GM12878 (cell line): Measurements from ENCODE around the gene OTOP3. TPM values are rescaled to one million over a fixed set of nuclear protein-coding genes. Genes with fewer than 3 reads are reported as not detected.

ENCODE experiments used
- ATAC-seq: fragments of 200-7000 bp; cut with Tn5 transposase; 3 replicates; pipeline ENCODE4 v1.9.1; 2020; ENCODE audit warnings: mild to moderate bottlenecking, moderate library complexity
- BruUV-seq: library from RNA; stranded (reverse); fragments of 400-500 nt; replicated peaks from 2 replicates; lab custom pipeline; 2021; lab: Mats Ljungman, UMichigan
- CTCF ChIA-PET: fragments of 300-600 bp; sonication (Branson Sonifier 250); formaldehyde crosslinking; extraction: SDS; loops from one replicate; lab custom pipeline; 2021; ENCODE audit warnings: inconsistent platforms; lab: Yijun Ruan, JAX
- POLR2A ChIA-PET: fragments of 350-600 bp; formaldehyde crosslinking; extraction: SDS; loops from one replicate; lab custom pipeline; 2021; ENCODE audit warnings: inconsistent platforms; lab: Charles Lee
- RAD21 ChIA-PET: fragments of 300-600 bp; sonication (Branson Sonifier 250); formaldehyde crosslinking; loops from one replicate; lab custom pipeline; 2023; ENCODE audit warnings: antibody characterized with exemption; ENCODE audit not compliant: unreplicated experiment; lab: Charles Lee
- SMC1A ChIA-PET: fragments of 300-600 bp; sonication (Branson Sonifier 250); formaldehyde crosslinking; loops from one replicate; lab custom pipeline; 2023; ENCODE audit not compliant: unreplicated experiment, uncharacterized antibody; lab: Charles Lee
- DNase-seq: peaks from one replicate; pipeline ENCODE4 v3.0.0-alpha.2; 2011; ENCODE audit warnings: low read depth, low spot score
- FAIRE-seq: peaks from 3 replicates; lab custom pipeline; 2011; peaks lifted over from hg19 to GRCh38; lab: Jason Lieb, UNC
- H2AFZ ChIP-seq: 2 replicates; pipeline ENCODE4 v1.6.0; 2011; ENCODE audit warnings: low read depth, low read length, control low read depth; ENCODE audit not compliant: control insufficient read depth
- H3K27ac ChIP-seq: 2 replicates; pipeline ENCODE4 v1.5.1; 2011; ENCODE audit warnings: control low read depth; ENCODE audit not compliant: control insufficient read depth, insufficient read depth
- H3K27me3 ChIP-seq, 2 experiments: replicated peaks in 1 of 2; 2 replicates each; pipeline versions ENCODE4 v1.6.0 to v1.6.1; 2011; ENCODE audit warnings: low read length in 1 of 2; ENCODE audit not compliant: control insufficient read depth in 2 of 2, insufficient read depth in 2 of 2
- H3K36me3 ChIP-seq, 2 experiments: 2 replicates each; pipeline ENCODE4 v1.5.1; 2011; ENCODE audit warnings: low read length in 1 of 2; ENCODE audit not compliant: control insufficient read depth in 2 of 2, insufficient read depth in 2 of 2
- H3K4me1 ChIP-seq: 2 replicates; pipeline ENCODE4 v1.6.1; 2011; ENCODE audit warnings: mild to moderate bottlenecking, low read length, moderate library complexity, mixed read lengths; ENCODE audit not compliant: control insufficient read depth, insufficient read depth
- H3K4me2 ChIP-seq: 2 replicates; pipeline ENCODE4 v1.6.0; 2011; ENCODE audit warnings: control low read depth; ENCODE audit not compliant: control insufficient read depth, insufficient read depth
- H3K4me3 ChIP-seq: fragments of 200-600 bp; sonication (generic); 2 replicates; pipeline ENCODE4 v1.5.1; 2016
- H3K79me2 ChIP-seq: 2 replicates; pipeline ENCODE4 v1.6.0; 2011; ENCODE audit warnings: low read length; ENCODE audit not compliant: control insufficient read depth, insufficient read depth
- H3K9ac ChIP-seq: 2 replicates; pipeline ENCODE4 v1.8.0; 2011; ENCODE audit warnings: low read length, control low read depth, mixed read lengths; ENCODE audit not compliant: control insufficient read depth, insufficient read depth
- H3K9me3 ChIP-seq: replicated peaks from 3 replicates; pipeline ENCODE4 v1.5.1; 2011; ENCODE audit warnings: mild to moderate bottlenecking, low read length; ENCODE audit not compliant: control insufficient read depth, insufficient read depth
- H4K20me1 ChIP-seq: 2 replicates; pipeline ENCODE4 v1.6.0; 2011; ENCODE audit not compliant: control insufficient read depth, insufficient read depth
- CBX3 ChIP-seq: fragments of 200-600 bp; sonication (generic); IDR thresholded peaks from 2 replicates; pipeline ENCODE4 v1.6.1; 2016; ENCODE audit warnings: low read depth, borderline replicate concordance
- CEBPB ChIP-seq, 2 experiments: fragments of 150-350 bp in 1 of 2; IDR thresholded peaks; 2 replicates each; pipeline ENCODE4 v1.6.1; 2012 to 2014; ENCODE audit warnings: low read depth in 2 of 2, low read length in 2 of 2, borderline replicate concordance in 1 of 2, inconsistent platforms in 1 of 2
- CHD1 ChIP-seq: IDR thresholded peaks from 2 replicates; pipeline ENCODE4 v1.6.1; 2012; ENCODE audit warnings: low read depth, low read length, improper control_type of control experiment
- CREB1 ChIP-seq: IDR thresholded peaks from 2 replicates; pipeline ENCODE4 v1.6.1; 2012; ENCODE audit warnings: low read depth, mild to moderate bottlenecking, inconsistent platforms
- LARP7 ChIP-seq: fragments of 450-650 bp; IDR thresholded peaks from 2 replicates; pipeline ENCODE4 v1.6.1; 2017; ENCODE audit warnings: mild to moderate bottlenecking
- NBN ChIP-seq: fragments of 450-650 bp; IDR thresholded peaks from 2 replicates; pipeline ENCODE4 v1.6.1; 2016
- NFIC ChIP-seq: IDR thresholded peaks from 2 replicates; pipeline ENCODE4 v1.6.1; 2012; ENCODE audit warnings: low read depth, mild to moderate bottlenecking, inconsistent platforms, low read length, moderate library complexity
- RAD21 ChIP-seq: IDR thresholded peaks from 2 replicates; pipeline ENCODE4 v1.6.1; 2011; ENCODE audit warnings: mild to moderate bottlenecking, low read depth, low read length, moderate library complexity; ENCODE audit not compliant: insufficient read depth
- RCOR1 ChIP-seq: conservative IDR thresholded peaks from 2 replicates; pipeline ENCODE4 v1.6.1; 2012; ENCODE audit warnings: low read depth, low read length, improper control_type of control experiment
- TARDBP ChIP-seq: IDR thresholded peaks from 2 replicates; pipeline ENCODE4 v1.6.1; 2016; ENCODE audit warnings: borderline replicate concordance
- WGBS: methylation state at CpG from one replicate; pipeline ENCODE4 v1.1.6; 2016; ENCODE audit warnings: low lambda C conversion rate; ENCODE audit not compliant: insufficient replicate concordance, insufficient coverage; ENCODE audit errors: missing lambda C conversion rate; 5-methylcytosine and 5-hydroxymethylcytosine counted together
- in situ Hi-C: fragments of 300-500 bp; cut with MboI; formaldehyde crosslinking; loops from 9 replicates; pipeline ENCODE4 v1.14.3; 2018; ENCODE audit warnings: mixed read lengths
- intact Hi-C: fragments of 100-400 bp; cut with micrococcal nuclease; formaldehyde crosslinking; loops from one replicate; pipeline ENCODE4 v1.14.2; 2022; ENCODE audit not compliant: unreplicated experiment
- polyA plus RNA-seq, 11 experiments: library from polyadenylated mRNA; depleted of rRNA in 4 of 11; unstranded in 6 of 11; stranded (reverse) in 5 of 11; fragments of >200 nt; fragmentation: Nextera tagmentation in 4 of 11; fragmentation: Illumina TruSeq in 1 of 11; extraction: Ambion mirVana in 4 of 11; extraction: Trizol in 1 of 11; gene quantifications; 1 replicate in 1 of 11; 2 replicates in 10 of 11; pipeline versions ENCODE4 v1.2.1 to v1.2.3, GENCODE V29; 2011 to 2016; ENCODE audit warnings: inconsistent platforms in 2 of 11, missing spikeins in 2 of 11, low read depth in 1 of 11
- total RNA-seq, 4 experiments: library from RNA; depleted of rRNA in 3 of 4; stranded (reverse); fragments of >200 nt in 3 of 4; fragmentation: Illumina TruSeq in 1 of 4; extraction: Trizol in 1 of 4; gene quantifications; 2 replicates each; pipeline versions ENCODE4 v1.2.1 to v1.2.3, GENCODE V29; 2013 to 2021
- TF ChIP-seq, protein P1 (sequence below), 3 experiments: IDR thresholded peaks in 2 of 3; conservative IDR thresholded peaks in 1 of 3; 2 replicates each; pipeline ENCODE4 v1.5.1; 2011; ENCODE audit warnings: low read depth in 3 of 3, low read length in 3 of 3, mild to moderate bottlenecking in 3 of 3, control low read depth in 2 of 3, moderate library complexity in 2 of 3, inconsistent platforms in 1 of 3, mixed read lengths in 1 of 3; ENCODE audit not compliant: control insufficient read depth in 2 of 3, insufficient read depth in 1 of 3; ENCODE audit errors: extremely low read depth in 1 of 3
- TF ChIP-seq, protein P2 (sequence below): IDR thresholded peaks from 2 replicates; pipeline ENCODE4 v1.6.1; 2012; ENCODE audit warnings: low read length, inconsistent platforms

OTOP3 gene
- total and polyA plus RNA-seq, 10 of the 15 experiments (the other 5 are each of a cell fraction or from before 2014, with no cell fraction given), result 0.03 to 0.06 TPM; not detected in 8

DNA sequence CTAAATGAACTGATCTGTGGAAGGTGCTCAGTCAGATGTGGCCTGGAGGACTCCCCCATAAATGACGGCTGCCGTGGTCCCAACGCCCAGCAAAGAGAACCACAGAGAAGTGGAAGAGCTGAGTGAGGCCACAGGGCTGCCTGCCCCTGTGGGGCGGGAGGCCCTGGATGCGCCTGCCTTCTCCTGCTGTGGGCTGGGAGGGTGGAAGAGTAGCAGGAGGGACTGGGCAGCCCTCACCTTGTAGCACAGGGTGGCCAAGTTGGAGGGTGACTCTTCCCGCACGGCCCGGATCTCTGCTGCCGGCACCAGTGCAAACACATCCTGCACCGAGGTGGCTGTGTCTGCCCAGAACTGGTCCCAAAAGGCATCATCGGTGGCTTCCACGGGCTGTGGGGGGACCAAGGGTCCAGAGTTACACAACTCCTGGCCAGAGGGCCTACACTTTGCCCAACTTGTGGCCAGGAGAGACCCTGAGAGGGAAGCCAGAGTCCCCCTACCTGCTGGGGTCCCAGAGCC, 28.6 kb downstream of the OTOP3 start:
- H3K9ac ChIP-seq, result no peak overlapping the region
- H4K20me1 ChIP-seq, result no peaks in the 10 kb centered on the region
- BruUV-seq, result no TSS peak
- no peak overlapping the region for H3K4me3 ChIP-seq
- H3K27ac ChIP-seq, result no peak overlapping the region
- in situ Hi-C loops, result loop anchor here (5.0 kb wide), 1 partner anchor 238 kb away; no protein-coding TSS in a partner anchor
- DNase-seq (no peak), ATAC-seq (no peak), FAIRE-seq (no peak)
- ChIA-PET POLR2A (no interaction called here), SMC1A (interaction anchor here (4.6 kb wide), 1 partner anchor 237 kb away, joined by 74 read pairs; no protein-coding TSS in a partner anchor), CTCF (interaction anchor here (0.6 to 13.8 kb wide), 6 partner anchors 10 to 305 kb away, joined by 3 to 274 read pairs (median 96); partner anchors contain the start of genes HID1, NUP85, OTOP2 and USH1G), RAD21 (interaction anchor here (1.0 to 4.5 kb wide), 2 partner anchors 42 to 150 kb away, joined by 5 to 39 read pairs; no protein-coding TSS in a partner anchor)
- intact Hi-C loops, result loop anchor here (5.0 to 10.0 kb wide), 4 partner anchors 70 to 450 kb away; no protein-coding TSS in a partner anchor
- H3K36me3 ChIP-seq, result no peaks in the 10 kb centered on the region
- TF ChIP-seq LARP7 (no peak), CEBPB (IDR thresholded peaks at IDR 0.05; ENCODE audit: borderline replicate concordance in 1 of 2, low read depth in 2 of 2, low read length in 2 of 2) (no peak), RAD21 (no peak), CBX3 (no peak), NFIC (no peak), RCOR1 (no peak), TARDBP (no peak), CREB1 (no peak), CHD1 (no peak), NBN (no peak)
- TF ChIP-seq, protein P1, sequence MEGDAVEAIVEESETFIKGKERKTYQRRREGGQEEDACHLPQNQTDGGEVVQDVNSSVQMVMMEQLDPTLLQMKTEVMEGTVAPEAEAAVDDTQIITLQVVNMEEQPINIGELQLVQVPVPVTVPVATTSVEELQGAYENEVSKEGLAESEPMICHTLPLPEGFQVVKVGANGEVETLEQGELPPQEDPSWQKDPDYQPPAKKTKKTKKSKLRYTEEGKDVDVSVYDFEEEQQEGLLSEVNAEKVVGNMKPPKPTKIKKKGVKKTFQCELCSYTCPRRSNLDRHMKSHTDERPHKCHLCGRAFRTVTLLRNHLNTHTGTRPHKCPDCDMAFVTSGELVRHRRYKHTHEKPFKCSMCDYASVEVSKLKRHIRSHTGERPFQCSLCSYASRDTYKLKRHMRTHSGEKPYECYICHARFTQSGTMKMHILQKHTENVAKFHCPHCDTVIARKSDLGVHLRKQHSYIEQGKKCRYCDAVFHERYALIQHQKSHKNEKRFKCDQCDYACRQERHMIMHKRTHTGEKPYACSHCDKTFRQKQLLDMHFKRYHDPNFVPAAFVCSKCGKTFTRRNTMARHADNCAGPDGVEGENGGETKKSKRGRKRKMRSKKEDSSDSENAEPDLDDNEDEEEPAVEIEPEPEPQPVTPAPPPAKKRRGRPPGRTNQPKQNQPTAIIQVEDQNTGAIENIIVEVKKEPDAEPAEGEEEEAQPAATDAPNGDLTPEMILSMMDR (IDR thresholded peaks at IDR 0.05 in 2 of 3, conservative IDR thresholded peaks at IDR 0.05 in 1 of 3; ENCODE audit: control insufficient read depth in 2 of 3, extremely low read depth in 1 of 3, insufficient read depth in 1 of 3, low read depth in 3 of 3, low read length in 3 of 3), result no peak
- TF ChIP-seq, protein P2, sequence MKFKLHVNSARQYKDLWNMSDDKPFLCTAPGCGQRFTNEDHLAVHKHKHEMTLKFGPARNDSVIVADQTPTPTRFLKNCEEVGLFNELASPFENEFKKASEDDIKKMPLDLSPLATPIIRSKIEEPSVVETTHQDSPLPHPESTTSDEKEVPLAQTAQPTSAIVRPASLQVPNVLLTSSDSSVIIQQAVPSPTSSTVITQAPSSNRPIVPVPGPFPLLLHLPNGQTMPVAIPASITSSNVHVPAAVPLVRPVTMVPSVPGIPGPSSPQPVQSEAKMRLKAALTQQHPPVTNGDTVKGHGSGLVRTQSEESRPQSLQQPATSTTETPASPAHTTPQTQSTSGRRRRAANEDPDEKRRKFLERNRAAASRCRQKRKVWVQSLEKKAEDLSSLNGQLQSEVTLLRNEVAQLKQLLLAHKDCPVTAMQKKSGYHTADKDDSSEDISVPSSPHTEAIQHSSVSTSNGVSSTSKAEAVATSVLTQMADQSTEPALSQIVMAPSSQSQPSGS, result no peak
- no peak overlapping the region for H2AFZ ChIP-seq
- H3K4me2 ChIP-seq, result no peak overlapping the region
- H3K79me2 ChIP-seq, result no peaks in the 10 kb centered on the region
- H3K27me3 ChIP-seq, result no peaks in the 10 kb centered on the region
- no peaks in the 10 kb centered on the region; the same call in 1 of the 2 replicates for H3K4me1 ChIP-seq
- WGBS, result 73% methylated on average over 12 of the region's 12 CpGs
- no peaks in the 10 kb centered on the region for H3K9me3 ChIP-seq
